ENCODE data around the gene NETO2. TPM values are rescaled to one million over a fixed set of nuclear protein-coding genes. Genes with fewer than 3 reads are reported as not detected.
"Not testable (repeated sequence)": the region's sequence is repeated elsewhere in the genome, so short reads cannot be mapped to it uniquely, and the experiment has no call there.

Gene NETO2
- total RNA-seq, 5 donors from 2014 or later (not counting 1 experiment from before 2014, with no cell fraction given) = 1.4 to 4.1 (median 2.1) TPM

DNA sequence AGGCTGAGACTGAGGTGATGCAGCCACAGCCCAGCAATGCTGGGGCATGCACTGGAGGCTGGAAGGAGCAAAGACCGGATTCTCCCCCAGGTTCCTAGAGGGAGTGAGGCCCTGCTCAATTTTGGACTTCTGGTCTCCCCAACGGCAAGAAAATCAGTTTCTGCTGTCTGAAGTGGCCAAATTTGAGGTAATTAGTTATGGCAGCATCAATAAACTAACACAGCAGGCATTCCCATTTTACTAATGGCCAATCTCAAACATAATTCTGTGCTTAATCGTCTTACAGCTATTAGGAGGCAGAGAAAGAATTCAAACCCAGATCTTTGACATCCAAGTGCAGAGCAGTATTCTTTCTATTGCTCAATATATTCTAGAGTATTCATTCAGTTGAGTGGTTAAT, 16.2 kb downstream of the NETO2 start:
- POLR2A ChIA-PET = no interaction called here
- CTCF ChIA-PET = no interaction called here

DNA sequence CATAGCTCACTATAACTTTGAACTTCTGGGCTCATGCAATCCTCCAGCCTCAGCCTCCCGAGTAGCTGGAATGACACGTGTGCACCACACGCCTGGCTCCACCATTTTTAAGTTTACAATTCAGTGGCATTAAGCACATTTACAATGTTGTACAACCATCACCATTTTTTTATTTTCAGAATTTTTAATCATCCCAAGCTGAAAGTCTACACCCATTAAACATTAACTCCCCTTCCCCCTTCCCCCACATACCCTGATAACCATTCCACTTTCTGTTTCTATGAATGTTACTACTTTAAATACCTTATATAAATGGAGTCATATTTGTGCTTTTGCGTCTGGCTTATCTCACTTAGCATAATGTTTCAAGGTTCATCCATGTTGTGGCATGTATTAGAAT, 18.0 kb downstream of the NETO2 start:
- H3K36me3 ChIP-seq (ENCODE audit: control insufficient read depth in 2 of 2, extremely low read depth in 1 of 2, insufficient read depth in 1 of 2, low read length in 1 of 2) = no peaks in the 10 kb centered on the region
- Mint-ChIP-seq H3K4me3 (no peak overlapping the region), H3K36me3 (peaks cover 4% of the 10 kb centered on the region), H3K4me1 (no peaks in the 10 kb centered on the region), H3K9me3 (no peaks in the 10 kb centered on the region), H3K27ac (no peak overlapping the region), H3K27me3 (peaks cover 4% of the 10 kb centered on the region in 2 donors)
- DNase-seq = no peak
- WGBS (ENCODE audit: insufficient coverage) = 97% methylated on average over 3 of the region's 4 CpGs
- no peaks in the 10 kb centered on the region for H3K27me3 ChIP-seq (replicated peaks in 1 of 2; ENCODE audit: control insufficient read depth in 2 of 2, extremely low read depth in 1 of 2, insufficient read depth in 2 of 2, low read length in 1 of 2)
- POLR2A ChIA-PET = no interaction called here
- no peaks in the 10 kb centered on the region for H3K4me1 ChIP-seq (ENCODE audit: control insufficient read depth in 1 of 2, extremely low read depth in 1 of 2, insufficient read depth in 2 of 2, low read length in 2 of 2)
- no peaks in the 10 kb centered on the region for H3K9me3 ChIP-seq
- CTCF ChIA-PET = no interaction called here
- no peak for ATAC-seq (replicated peaks in 1 of 4)
- no peak overlapping the region for H3K27ac ChIP-seq (ENCODE audit: low read length)
- no peak overlapping the region for H3K4me3 ChIP-seq (ENCODE audit: control insufficient read depth in 1 of 2, extremely low read depth in 1 of 2, low read length in 1 of 2)

More for the DNA sequence above, 16.2 kb downstream of the NETO2 start:
- H3K27me3 ChIP-seq (replicated peaks in 1 of 2; ENCODE audit: control insufficient read depth in 2 of 2, extremely low read depth in 1 of 2, insufficient read depth in 2 of 2, low read length in 1 of 2) = no peaks in the 10 kb centered on the region
- no peak overlapping the region for H3K4me3 ChIP-seq (ENCODE audit: control insufficient read depth in 1 of 2, extremely low read depth in 1 of 2, low read length in 1 of 2)
- DNase-seq = no peak
- no peaks in the 10 kb centered on the region for H3K9me3 ChIP-seq
- Mint-ChIP-seq H3K4me1 (no peaks in the 10 kb centered on the region), H3K36me3 (peaks cover 4% of the 10 kb centered on the region), H3K27ac (no peak overlapping the region), H3K9me3 (no peaks in the 10 kb centered on the region), H3K4me3 (no peak overlapping the region), H3K27me3 (peaks cover 4% of the 10 kb centered on the region in 2 donors)
- no peak overlapping the region for H3K27ac ChIP-seq (ENCODE audit: low read length)
- ATAC-seq (replicated peaks in 1 of 4) = no peak
- no CpG with 5 or more reads among the region's 3 CpGs for WGBS (ENCODE audit: insufficient coverage)
- no peaks in the 10 kb centered on the region for H3K36me3 ChIP-seq (ENCODE audit: control insufficient read depth in 2 of 2, extremely low read depth in 1 of 2, insufficient read depth in 1 of 2, low read length in 1 of 2)
- no peaks in the 10 kb centered on the region for H3K4me1 ChIP-seq (ENCODE audit: control insufficient read depth in 1 of 2, extremely low read depth in 1 of 2, insufficient read depth in 2 of 2, low read length in 2 of 2)

DNA sequence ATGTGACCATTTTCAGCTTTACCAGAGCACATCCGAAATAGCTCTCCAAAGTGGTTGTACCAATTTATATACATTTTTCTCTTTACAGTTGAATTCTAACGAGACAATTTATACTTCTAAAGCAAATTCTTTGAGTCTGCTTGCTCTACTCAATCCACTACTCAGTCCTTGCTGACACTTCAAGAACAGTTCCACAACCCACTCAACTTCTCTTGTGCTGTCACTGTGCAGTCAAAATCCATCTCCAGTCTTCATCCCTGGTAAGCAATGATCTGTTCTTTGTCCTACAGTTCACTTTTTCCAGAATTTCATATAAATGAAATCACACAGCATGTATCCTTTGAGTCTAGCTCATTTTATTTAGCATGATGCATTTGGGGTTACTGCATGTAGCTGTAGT, 30.6 kb downstream of the NETO2 start:
- no peak overlapping the region for H3K27ac Mint-ChIP-seq
- no peak overlapping the region for H3K4me3 ChIP-seq (ENCODE audit: control insufficient read depth in 1 of 2, extremely low read depth in 1 of 2, low read length in 1 of 2)
- ChIA-PET CTCF (interaction anchor here (0.5 to 2.1 kb wide), 3 partner anchors 28 to 1124 kb away, joined by 3 to 7 read pairs (median 4); no protein-coding TSS in a partner anchor), POLR2A (interaction anchor here in 1 of 2 donors (0.7 kb wide), 1 partner anchor 13 kb away, joined by 3 read pairs; no protein-coding TSS in a partner anchor)
- no peak for ATAC-seq (replicated peaks in 1 of 4)
- no peaks in the 10 kb centered on the region for H3K9me3 ChIP-seq
- H3K4me3 Mint-ChIP-seq = no peak overlapping the region
- no peaks in the 10 kb centered on the region for H3K36me3 Mint-ChIP-seq
- no peaks in the 10 kb centered on the region for H3K36me3 ChIP-seq (ENCODE audit: control insufficient read depth in 2 of 2, extremely low read depth in 1 of 2, insufficient read depth in 1 of 2, low read length in 1 of 2)
- WGBS (ENCODE audit: insufficient coverage) = 67% methylated on average over 2 of the region's 2 CpGs
- no peaks in the 10 kb centered on the region for H3K27me3 Mint-ChIP-seq
- no peak for DNase-seq
- no peaks in the 10 kb centered on the region for H3K9me3 Mint-ChIP-seq
- H3K27me3 ChIP-seq (replicated peaks in 1 of 2; ENCODE audit: control insufficient read depth in 2 of 2, extremely low read depth in 1 of 2, insufficient read depth in 2 of 2, low read length in 1 of 2) = no peaks in the 10 kb centered on the region
- H3K4me1 ChIP-seq (ENCODE audit: control insufficient read depth in 1 of 2, extremely low read depth in 1 of 2, insufficient read depth in 2 of 2, low read length in 2 of 2) = no peaks in the 10 kb centered on the region
- peaks cover 0 to 9% (median 6%) of the 10 kb centered on the region in 3 donors for H3K4me1 Mint-ChIP-seq
- no peak overlapping the region for H3K27ac ChIP-seq (ENCODE audit: low read length)

DNA sequence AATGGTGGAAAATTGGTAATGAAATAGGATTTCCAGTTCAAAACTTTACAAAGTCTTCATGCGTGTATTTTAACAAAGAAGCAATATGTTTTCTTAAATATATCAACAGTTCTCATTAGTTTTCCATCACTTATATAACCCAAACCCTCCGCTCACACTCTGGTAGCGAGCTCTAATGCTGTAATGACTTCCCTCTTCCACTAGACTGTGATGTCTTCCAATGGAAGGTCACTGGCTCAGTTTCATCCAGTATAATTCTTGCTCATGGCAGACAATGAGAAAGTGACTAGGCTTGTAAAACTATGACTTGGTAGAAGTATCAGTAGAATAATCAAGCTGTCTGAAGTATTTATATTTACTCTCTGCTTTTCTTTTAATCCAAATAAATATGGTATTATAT, 32.8 kb downstream of the NETO2 start:
- H3K9me3 ChIP-seq = no peaks in the 10 kb centered on the region
- H3K4me1 ChIP-seq (ENCODE audit: control insufficient read depth in 1 of 2, extremely low read depth in 1 of 2, insufficient read depth in 2 of 2, low read length in 2 of 2) = no peaks in the 10 kb centered on the region
- no CpG with 5 or more reads among the region's 3 CpGs for WGBS (ENCODE audit: insufficient coverage)
- no peak overlapping the region for H3K4me3 Mint-ChIP-seq
- H3K27ac ChIP-seq (ENCODE audit: low read length) = no peak overlapping the region
- H3K27me3 Mint-ChIP-seq = no peaks in the 10 kb centered on the region
- ChIA-PET CTCF (interaction anchor here (0.6 to 1.0 kb wide), 5 partner anchors 25 to 1045 kb away, joined by 3 to 17 read pairs (median 5); partner anchors contain the start of gene ABCC12 (in 1 of the 2)), POLR2A (no interaction called here)
- H3K4me1 Mint-ChIP-seq = peaks cover 0 to 9% (median 6%) of the 10 kb centered on the region in 3 donors
- no peaks in the 10 kb centered on the region for H3K27me3 ChIP-seq (replicated peaks in 1 of 2; ENCODE audit: control insufficient read depth in 2 of 2, extremely low read depth in 1 of 2, insufficient read depth in 2 of 2, low read length in 1 of 2)
- no peaks in the 10 kb centered on the region for H3K9me3 Mint-ChIP-seq
- no peak overlapping the region for H3K27ac Mint-ChIP-seq
- no peaks in the 10 kb centered on the region for H3K36me3 Mint-ChIP-seq
- ATAC-seq (replicated peaks in 1 of 4) (no peak), DNase-seq (no peak)
- H3K36me3 ChIP-seq (ENCODE audit: control insufficient read depth in 2 of 2, extremely low read depth in 1 of 2, insufficient read depth in 1 of 2, low read length in 1 of 2) = no peaks in the 10 kb centered on the region
- H3K4me3 ChIP-seq (ENCODE audit: control insufficient read depth in 1 of 2, extremely low read depth in 1 of 2, low read length in 1 of 2) = no peak overlapping the region

DNA sequence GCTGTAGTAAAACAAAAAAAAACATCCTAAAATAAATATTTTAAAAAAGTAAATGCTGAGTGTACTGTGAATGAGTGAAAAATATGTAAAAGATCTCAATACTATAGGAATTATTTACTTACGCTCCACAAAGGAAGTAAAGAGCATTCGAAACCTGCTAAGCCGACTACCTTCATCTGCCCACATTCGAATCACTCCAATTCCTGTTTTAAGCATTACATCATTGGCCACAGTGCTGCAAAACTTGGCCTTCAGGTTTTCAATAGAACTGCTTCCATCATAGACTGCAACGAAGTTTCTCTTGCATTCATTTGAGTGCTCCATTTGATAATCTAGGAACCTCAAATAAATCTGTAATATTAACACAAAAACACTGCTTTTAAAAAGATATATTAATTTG, 34.4 kb downstream of the NETO2 start:
- POLR2A ChIA-PET = no interaction called here
- no peak for ATAC-seq (replicated peaks in 1 of 4)
- Histone ChIP-seq H3K36me3 (ENCODE audit: control insufficient read depth in 2 of 2, extremely low read depth in 1 of 2, insufficient read depth in 1 of 2, low read length in 1 of 2) (no peaks in the 10 kb centered on the region), H3K9me3 (no peaks in the 10 kb centered on the region), H3K27ac (ENCODE audit: low read length) (no peak overlapping the region), H3K27me3 (replicated peaks in 1 of 2; ENCODE audit: control insufficient read depth in 2 of 2, extremely low read depth in 1 of 2, insufficient read depth in 2 of 2, low read length in 1 of 2) (no peaks in the 10 kb centered on the region), H3K4me3 (ENCODE audit: control insufficient read depth in 1 of 2, extremely low read depth in 1 of 2, low read length in 1 of 2) (no peak overlapping the region), H3K4me1 (ENCODE audit: control insufficient read depth in 1 of 2, extremely low read depth in 1 of 2, insufficient read depth in 2 of 2, low read length in 2 of 2) (no peaks in the 10 kb centered on the region)
- Mint-ChIP-seq H3K4me3 (no peak overlapping the region), H3K36me3 (no peaks in the 10 kb centered on the region), H3K9me3 (no peaks in the 10 kb centered on the region), H3K4me1 (peaks cover 0 to 4% (median 0%) of the 10 kb centered on the region in 3 donors), H3K27ac (no peak overlapping the region), H3K27me3 (no peaks in the 10 kb centered on the region)
- CTCF ChIA-PET = no interaction called here
- WGBS (ENCODE audit: insufficient coverage) = 50% methylated on average over 1 of the region's 5 CpGs
- no peak for DNase-seq

DNA sequence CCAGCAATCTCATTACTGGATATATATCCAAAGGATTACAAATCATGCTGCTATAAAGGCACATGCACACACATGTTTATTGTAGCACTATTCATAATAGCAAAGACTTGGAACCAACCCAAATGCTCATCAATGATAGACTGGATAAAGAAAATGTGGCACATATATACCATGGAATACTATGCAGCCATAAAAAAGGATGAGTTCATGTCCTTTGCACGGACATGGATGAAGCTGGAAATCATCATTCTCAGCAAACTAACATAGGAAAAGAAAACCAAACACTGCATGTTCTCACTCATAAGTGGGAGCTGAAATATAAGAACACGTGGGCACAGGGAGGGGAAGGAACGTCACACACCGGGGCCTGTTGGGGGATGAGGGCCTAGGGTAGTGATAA, 40.8 kb downstream of the NETO2 start:
- not testable (repeated sequence) for H3K27me3 Mint-ChIP-seq; H3K27ac ChIP-seq (ENCODE audit: low read length); H3K27me3 ChIP-seq (replicated peaks in 1 of 2; ENCODE audit: control insufficient read depth in 2 of 2, extremely low read depth in 1 of 2, insufficient read depth in 2 of 2, low read length in 1 of 2); H3K4me3 ChIP-seq (ENCODE audit: control insufficient read depth in 1 of 2, extremely low read depth in 1 of 2, low read length in 1 of 2); H3K36me3 Mint-ChIP-seq; ATAC-seq (replicated peaks in 1 of 4); H3K4me1 Mint-ChIP-seq; H3K4me1 ChIP-seq (ENCODE audit: control insufficient read depth in 1 of 2, extremely low read depth in 1 of 2, insufficient read depth in 2 of 2, low read length in 2 of 2); H3K9me3 Mint-ChIP-seq; H3K4me3 Mint-ChIP-seq; H3K36me3 ChIP-seq (ENCODE audit: control insufficient read depth in 2 of 2, extremely low read depth in 1 of 2, insufficient read depth in 1 of 2, low read length in 1 of 2); H3K27ac Mint-ChIP-seq; H3K9me3 ChIP-seq; DNase-seq
- POLR2A ChIA-PET = interaction anchor here in 1 of 2 donors (0.7 kb wide), 1 partner anchor 545 kb away, joined by 6 read pairs; no protein-coding TSS in a partner anchor
- no CpG with 5 or more reads among the region's 4 CpGs for WGBS (ENCODE audit: insufficient coverage)
- CTCF ChIA-PET = interaction anchor here in 1 of 2 donors (0.7 kb wide), 1 partner anchor 28 kb away, joined by 3 read pairs; no protein-coding TSS in a partner anchor

DNA sequence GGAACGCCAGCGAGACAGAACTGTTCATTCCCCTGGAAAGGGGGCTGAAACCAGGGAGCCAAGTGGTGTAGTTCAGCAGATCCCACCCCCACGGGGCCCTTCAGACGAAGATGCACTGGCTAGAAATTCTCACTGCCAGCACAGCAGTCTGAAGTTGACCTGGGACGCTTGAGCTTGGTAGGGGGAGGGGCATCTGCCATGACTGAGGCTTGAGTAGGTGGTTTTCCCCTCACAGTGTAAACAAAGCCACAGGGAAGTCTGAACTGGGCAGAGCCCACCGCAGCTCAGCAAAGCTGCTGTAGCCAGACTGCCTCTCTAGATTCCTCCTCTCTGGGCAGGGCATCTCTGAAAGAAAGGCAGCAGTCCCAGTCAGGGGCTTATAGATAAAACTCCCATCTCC, 46.6 kb downstream of the NETO2 start:
- H3K4me1 Mint-ChIP-seq; H3K36me3 ChIP-seq (ENCODE audit: control insufficient read depth in 2 of 2, extremely low read depth in 1 of 2, insufficient read depth in 1 of 2, low read length in 1 of 2); H3K27ac ChIP-seq (ENCODE audit: low read length); CTCF ChIA-PET; H3K4me3 ChIP-seq (ENCODE audit: control insufficient read depth in 1 of 2, extremely low read depth in 1 of 2, low read length in 1 of 2); H3K4me3 Mint-ChIP-seq; H3K4me1 ChIP-seq (ENCODE audit: control insufficient read depth in 1 of 2, extremely low read depth in 1 of 2, insufficient read depth in 2 of 2, low read length in 2 of 2); H3K9me3 Mint-ChIP-seq; DNase-seq; H3K9me3 ChIP-seq; H3K27ac Mint-ChIP-seq; ATAC-seq (replicated peaks in 1 of 4); POLR2A ChIA-PET; H3K36me3 Mint-ChIP-seq; H3K27me3 ChIP-seq (replicated peaks in 1 of 2; ENCODE audit: control insufficient read depth in 2 of 2, extremely low read depth in 1 of 2, insufficient read depth in 2 of 2, low read length in 1 of 2): not testable (repeated sequence)
- H3K27me3 Mint-ChIP-seq = peaks cover 7 to 12% of the 10 kb centered on the region in 2 donors
- 95% methylated on average over 4 of the region's 6 CpGs for WGBS (ENCODE audit: insufficient coverage)

Data from T-cell (primary cell).